Smooth muscle cell of the umbilical artery (primary cell): ENCODE measurements around the gene HSF2. TPM values are rescaled to one million over a fixed set of nuclear protein-coding genes. Genes with fewer than 3 reads are reported as not detected.

Experiments
- total RNA-seq: library from RNA; depleted of rRNA; stranded (reverse); fragments of >200 nt; gene quantifications from 2 replicates; pipeline ENCODE4 v1.2.3, GENCODE V29; 2014

HSF2 gene, protein sequence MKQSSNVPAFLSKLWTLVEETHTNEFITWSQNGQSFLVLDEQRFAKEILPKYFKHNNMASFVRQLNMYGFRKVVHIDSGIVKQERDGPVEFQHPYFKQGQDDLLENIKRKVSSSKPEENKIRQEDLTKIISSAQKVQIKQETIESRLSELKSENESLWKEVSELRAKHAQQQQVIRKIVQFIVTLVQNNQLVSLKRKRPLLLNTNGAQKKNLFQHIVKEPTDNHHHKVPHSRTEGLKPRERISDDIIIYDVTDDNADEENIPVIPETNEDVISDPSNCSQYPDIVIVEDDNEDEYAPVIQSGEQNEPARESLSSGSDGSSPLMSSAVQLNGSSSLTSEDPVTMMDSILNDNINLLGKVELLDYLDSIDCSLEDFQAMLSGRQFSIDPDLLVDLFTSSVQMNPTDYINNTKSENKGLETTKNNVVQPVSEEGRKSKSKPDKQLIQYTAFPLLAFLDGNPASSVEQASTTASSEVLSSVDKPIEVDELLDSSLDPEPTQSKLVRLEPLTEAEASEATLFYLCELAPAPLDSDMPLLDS
- 22.1 and 23.5 TPM in 2 replicates for total RNA-seq

GRCh38 chr6:122399348-122400120 lies at the start of gene HSF2:
Gene HSF2, plus strand, starts transcription at chr6:122399652. Its CDS starts 86 bp downstream, at chr6:122399738.

DNA sequence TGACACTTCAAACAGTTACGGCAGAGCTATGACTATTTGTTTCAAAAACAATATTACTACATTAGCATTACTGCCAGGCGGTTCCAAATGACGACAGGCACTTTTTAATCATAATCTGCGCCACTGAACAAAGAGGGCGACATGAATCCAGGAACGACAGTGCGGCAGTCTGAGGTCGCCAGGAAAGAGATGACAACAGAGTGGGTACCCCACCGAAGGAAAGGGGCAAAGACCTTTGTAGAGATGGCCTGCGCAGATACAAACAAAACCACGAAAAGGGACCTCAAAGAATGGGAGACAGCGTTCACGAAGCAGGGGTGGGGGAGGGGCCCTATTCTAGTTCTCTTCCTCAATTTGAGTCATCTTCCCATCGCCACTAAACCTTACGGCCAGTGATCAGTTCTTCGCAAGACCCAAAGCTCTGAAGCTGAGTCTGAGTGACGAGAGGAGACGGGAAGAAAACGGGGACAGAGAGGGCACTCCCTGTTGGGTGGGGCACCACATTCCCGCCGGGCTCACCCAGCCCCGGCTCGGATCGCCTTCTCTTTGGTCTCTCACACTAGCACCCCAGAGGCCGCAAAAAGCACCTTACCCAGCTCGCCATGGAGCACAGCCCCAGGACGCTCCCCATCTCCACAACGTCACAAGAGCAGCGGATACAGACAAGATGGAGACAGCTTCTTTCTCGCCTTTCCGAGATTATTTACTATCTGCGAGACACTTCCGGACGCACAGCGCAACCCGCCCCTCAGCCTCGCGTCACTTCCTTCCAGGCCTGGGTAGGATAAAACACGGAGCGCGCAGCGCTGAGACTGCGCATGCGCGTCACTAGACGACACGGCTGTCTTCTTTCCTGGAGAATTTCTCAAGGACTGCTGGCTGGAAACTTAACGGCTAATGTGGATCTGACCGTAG lies 71.9 kb downstream of the HSF2 start, which contains the start of gene SERINC1:
Gene SERINC1 (minus strand): TSS at position 701 of the 915 bp plus-strand sequence. CDS start 70 bp downstream, at position 631.

Other genes starting within 250 kb of the HSF2 start
- gene SERINC1, start 72.2 kb downstream of the HSF2 start, total RNA-seq = 255 and 328 TPM in 2 replicates
- 1.6 and 5.9 TPM in 2 replicates for gene PKIB, start 210.8 kb downstream of the HSF2 start, total RNA-seq